K562 (cell line): Measurements from ENCODE around the gene KCNK7. TPM values are rescaled to one million over a fixed set of nuclear protein-coding genes. Genes with fewer than 3 reads are reported as not detected.

Experiments used
- CC2D1A ChIP-seq: fragments of 450-650 bp; IDR thresholded peaks from 2 replicates; pipeline ENCODE4 v1.6.1; 2017; ENCODE audit warnings: mild to moderate bottlenecking
- CTBP1 ChIP-seq: fragments of 450-650 bp; IDR thresholded peaks from 2 replicates; pipeline ENCODE4 v1.6.1; 2016; ENCODE audit warnings: borderline replicate concordance
- HNRNPUL1 ChIP-seq: fragments of 200-400 bp; formaldehyde crosslinking; IDR thresholded peaks from 2 replicates; pipeline ENCODE4 v1.6.1; 2017; ENCODE audit warnings: low read length
- KLF10 ChIP-seq: fragments of 250-450 bp; sonication (Bioruptor Pico); IDR thresholded peaks from 2 replicates; pipeline ENCODE4 v1.6.1; 2021; ENCODE audit warnings: matching md5 sums
- MTA1 ChIP-seq: fragments of 450-650 bp; IDR thresholded peaks from 2 replicates; pipeline ENCODE4 v1.6.1; 2017; ENCODE audit warnings: borderline replicate concordance
- NFXL1 ChIP-seq: fragments of 450-650 bp; formaldehyde crosslinking; IDR thresholded peaks from 2 replicates; pipeline ENCODE4 v1.4.0; 2021; ENCODE audit warnings: mild to moderate bottlenecking
- PHF21A ChIP-seq: fragments of 450-650 bp; IDR thresholded peaks from 2 replicates; pipeline ENCODE4 v1.6.1; 2017; ENCODE audit warnings: low read depth, borderline replicate concordance
- RB1 ChIP-seq: fragments of 450-650 bp; IDR thresholded peaks from 2 replicates; pipeline ENCODE4 v1.6.1; 2017; ENCODE audit warnings: low read depth, mild to moderate bottlenecking
- RBM39 ChIP-seq: fragments of 200-400 bp; formaldehyde crosslinking; optimal IDR thresholded peaks from 2 replicates; pipeline ENCODE3; 2018; ENCODE audit warnings: low read depth, low read length
- TCF7L2 ChIP-seq: fragments of 150-350 bp; IDR thresholded peaks from 2 replicates; pipeline ENCODE4 v1.6.1; 2016; ENCODE audit warnings: low read depth, mild to moderate bottlenecking, low read length, moderate library complexity
- TEAD2 ChIP-seq: fragments of 450-650 bp; IDR thresholded peaks from 2 replicates; pipeline ENCODE4 v1.6.1; 2016; ENCODE audit warnings: missing genetic modification characterization, control low read depth, missing compliant biosample characterization
- U2AF2 ChIP-seq: fragments of 200-400 bp; formaldehyde crosslinking; optimal IDR thresholded peaks from 2 replicates; pipeline ENCODE3; 2017; ENCODE audit warnings: low read depth, mild to moderate bottlenecking, low read length
- ZEB2 ChIP-seq: fragments of 450-650 bp; IDR thresholded peaks from 2 replicates; pipeline ENCODE4 v1.6.1; 2016
- ZNF174 ChIP-seq: fragments of 250-450 bp; sonication (Bioruptor Pico); IDR thresholded peaks from 2 replicates; pipeline ENCODE4 v1.4.0; 2020; ENCODE audit warnings: mild to moderate bottlenecking
- ZSCAN32 ChIP-seq: fragments of 450-650 bp; formaldehyde crosslinking; IDR thresholded peaks from 2 replicates; pipeline ENCODE4 v1.4.0; 2020; ENCODE audit warnings: mild to moderate bottlenecking, moderate library complexity
- polyA plus RNA-seq, 8 experiments: library from polyadenylated mRNA; depleted of rRNA in 4 of 8; stranded (reverse) in 5 of 8; unstranded in 3 of 8; fragments of >200 nt; fragmentation: Nextera tagmentation in 2 of 8; fragmentation: Illumina TruSeq in 1 of 8; extraction: Ambion mirVana in 2 of 8; extraction: Trizol in 1 of 8; gene quantifications; 2 replicates each; pipeline versions ENCODE4 v1.2.1 to v1.2.3, GENCODE V29; 2011 to 2014; ENCODE audit warnings: inconsistent platforms in 1 of 8, missing spikeins in 1 of 8
- total RNA-seq, 7 experiments: library from RNA; depleted of rRNA in 6 of 7; stranded (reverse); fragments of >200 nt in 6 of 7; fragmentation: Illumina TruSeq in 2 of 7; extraction: Trizol in 2 of 7; gene quantifications; 2 replicates each; pipeline versions ENCODE4 v1.2.1 to v1.2.3, GENCODE V29; 2011 to 2021; ENCODE audit warnings: low replicate concordance in 1 of 7
- TF ChIP-seq, protein P1 (sequence below), 3 experiments: fragments of 200-800 bp in 1 of 3; fragments of 250-450 bp in 1 of 3; fragments of 450-650 bp in 1 of 3; sonication (Bioruptor Pico) in 1 of 3; sonication (Bioruptor generic) in 1 of 3; formaldehyde crosslinking in 1 of 3; IDR thresholded peaks; 2 replicates each; pipeline versions ENCODE4 v1.6.1 to v1.8.0; 2016 to 2022; ENCODE audit warnings: mild to moderate bottlenecking in 2 of 3, missing genetic modification characterization in 2 of 3, missing compliant biosample characterization in 1 of 3, moderate library complexity in 1 of 3
- TF ChIP-seq, protein P2 (sequence below), 3 experiments: IDR thresholded peaks in 2 of 3; conservative IDR thresholded peaks in 1 of 3; 2 replicates each; pipeline ENCODE4 v1.5.1; 2011 to 2012; ENCODE audit warnings: low read length in 3 of 3, mild to moderate bottlenecking in 3 of 3, control low read depth in 2 of 3, improper control_type of control experiment in 1 of 3, inconsistent platforms in 1 of 3, low read depth in 1 of 3, mixed read lengths in 1 of 3, moderate library complexity in 1 of 3; ENCODE audit not compliant: insufficient read depth in 2 of 3
- TF ChIP-seq, protein P3 (sequence below): fragments of 450-650 bp; formaldehyde crosslinking; conservative IDR thresholded peaks from 2 replicates; pipeline ENCODE4 v1.4.0; 2022; ENCODE audit warnings: mild to moderate bottlenecking, missing genetic modification characterization
- TF ChIP-seq, protein P4 (sequence below): IDR thresholded peaks from 2 replicates; pipeline ENCODE4 v1.6.1; 2011; ENCODE audit warnings: borderline replicate concordance, low read depth, mild to moderate bottlenecking, moderate library complexity, low read length; ENCODE audit not compliant: insufficient read depth, poor library complexity, severe bottlenecking

Gene KCNK7
- total and polyA plus RNA-seq, 9 of the 15 experiments (the other 6 are each of a cell fraction or from before 2014, with no cell fraction given): 0.07 to 0.40 TPM; not detected in 7

- TF ChIP-seq, protein P1, sequence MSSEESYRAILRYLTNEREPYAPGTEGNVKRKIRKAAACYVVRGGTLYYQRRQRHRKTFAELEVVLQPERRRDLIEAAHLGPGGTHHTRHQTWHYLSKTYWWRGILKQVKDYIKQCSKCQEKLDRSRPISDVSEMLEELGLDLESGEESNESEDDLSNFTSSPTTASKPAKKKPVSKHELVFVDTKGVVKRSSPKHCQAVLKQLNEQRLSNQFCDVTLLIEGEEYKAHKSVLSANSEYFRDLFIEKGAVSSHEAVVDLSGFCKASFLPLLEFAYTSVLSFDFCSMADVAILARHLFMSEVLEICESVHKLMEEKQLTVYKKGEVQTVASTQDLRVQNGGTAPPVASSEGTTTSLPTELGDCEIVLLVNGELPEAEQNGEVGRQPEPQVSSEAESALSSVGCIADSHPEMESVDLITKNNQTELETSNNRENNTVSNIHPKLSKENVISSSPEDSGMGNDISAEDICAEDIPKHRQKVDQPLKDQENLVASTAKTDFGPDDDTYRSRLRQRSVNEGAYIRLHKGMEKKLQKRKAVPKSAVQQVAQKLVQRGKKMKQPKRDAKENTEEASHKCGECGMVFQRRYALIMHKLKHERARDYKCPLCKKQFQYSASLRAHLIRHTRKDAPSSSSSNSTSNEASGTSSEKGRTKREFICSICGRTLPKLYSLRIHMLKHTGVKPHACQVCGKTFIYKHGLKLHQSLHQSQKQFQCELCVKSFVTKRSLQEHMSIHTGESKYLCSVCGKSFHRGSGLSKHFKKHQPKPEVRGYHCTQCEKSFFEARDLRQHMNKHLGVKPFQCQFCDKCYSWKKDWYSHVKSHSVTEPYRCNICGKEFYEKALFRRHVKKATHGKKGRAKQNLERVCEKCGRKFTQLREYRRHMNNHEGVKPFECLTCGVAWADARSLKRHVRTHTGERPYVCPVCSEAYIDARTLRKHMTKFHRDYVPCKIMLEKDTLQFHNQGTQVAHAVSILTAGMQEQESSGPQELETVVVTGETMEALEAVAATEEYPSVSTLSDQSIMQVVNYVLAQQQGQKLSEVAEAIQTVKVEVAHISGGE (CRISPR knock-in tag; IDR thresholded peaks at IDR 0.05): no peak
- TF ChIP-seq MTA1: no peak
- TF ChIP-seq HNRNPUL1: no peak
- no peak for TF ChIP-seq KLF10
- no peak for TF ChIP-seq ZEB2
- TF ChIP-seq ZNF174 (CRISPR knock-in tag): no peak
- no peak for TF ChIP-seq CC2D1A
- no peak for TF ChIP-seq TCF7L2
- TF ChIP-seq ZSCAN32 (CRISPR knock-in tag): no peak
- TF ChIP-seq PHF21A: no peak
- TF ChIP-seq, protein P2, sequence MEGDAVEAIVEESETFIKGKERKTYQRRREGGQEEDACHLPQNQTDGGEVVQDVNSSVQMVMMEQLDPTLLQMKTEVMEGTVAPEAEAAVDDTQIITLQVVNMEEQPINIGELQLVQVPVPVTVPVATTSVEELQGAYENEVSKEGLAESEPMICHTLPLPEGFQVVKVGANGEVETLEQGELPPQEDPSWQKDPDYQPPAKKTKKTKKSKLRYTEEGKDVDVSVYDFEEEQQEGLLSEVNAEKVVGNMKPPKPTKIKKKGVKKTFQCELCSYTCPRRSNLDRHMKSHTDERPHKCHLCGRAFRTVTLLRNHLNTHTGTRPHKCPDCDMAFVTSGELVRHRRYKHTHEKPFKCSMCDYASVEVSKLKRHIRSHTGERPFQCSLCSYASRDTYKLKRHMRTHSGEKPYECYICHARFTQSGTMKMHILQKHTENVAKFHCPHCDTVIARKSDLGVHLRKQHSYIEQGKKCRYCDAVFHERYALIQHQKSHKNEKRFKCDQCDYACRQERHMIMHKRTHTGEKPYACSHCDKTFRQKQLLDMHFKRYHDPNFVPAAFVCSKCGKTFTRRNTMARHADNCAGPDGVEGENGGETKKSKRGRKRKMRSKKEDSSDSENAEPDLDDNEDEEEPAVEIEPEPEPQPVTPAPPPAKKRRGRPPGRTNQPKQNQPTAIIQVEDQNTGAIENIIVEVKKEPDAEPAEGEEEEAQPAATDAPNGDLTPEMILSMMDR (IDR thresholded peaks at IDR 0.05 in 2 of 3, conservative IDR thresholded peaks at IDR 0.05 in 1 of 3; ENCODE audit: insufficient read depth in 2 of 3, low read depth in 1 of 3, low read length in 3 of 3): peak; percentile 60 to 62 (median 61)
- no peak for TF ChIP-seq TEAD2
- TF ChIP-seq CTBP1: no peak
- TF ChIP-seq RBM39: no peak
- TF ChIP-seq NFXL1 (CRISPR knock-in tag): no peak
- no peak for TF ChIP-seq U2AF2
- TF ChIP-seq, protein P3, sequence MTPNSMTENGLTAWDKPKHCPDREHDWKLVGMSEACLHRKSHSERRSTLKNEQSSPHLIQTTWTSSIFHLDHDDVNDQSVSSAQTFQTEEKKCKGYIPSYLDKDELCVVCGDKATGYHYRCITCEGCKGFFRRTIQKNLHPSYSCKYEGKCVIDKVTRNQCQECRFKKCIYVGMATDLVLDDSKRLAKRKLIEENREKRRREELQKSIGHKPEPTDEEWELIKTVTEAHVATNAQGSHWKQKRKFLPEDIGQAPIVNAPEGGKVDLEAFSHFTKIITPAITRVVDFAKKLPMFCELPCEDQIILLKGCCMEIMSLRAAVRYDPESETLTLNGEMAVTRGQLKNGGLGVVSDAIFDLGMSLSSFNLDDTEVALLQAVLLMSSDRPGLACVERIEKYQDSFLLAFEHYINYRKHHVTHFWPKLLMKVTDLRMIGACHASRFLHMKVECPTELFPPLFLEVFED: no peak
- TF ChIP-seq, protein P4, sequence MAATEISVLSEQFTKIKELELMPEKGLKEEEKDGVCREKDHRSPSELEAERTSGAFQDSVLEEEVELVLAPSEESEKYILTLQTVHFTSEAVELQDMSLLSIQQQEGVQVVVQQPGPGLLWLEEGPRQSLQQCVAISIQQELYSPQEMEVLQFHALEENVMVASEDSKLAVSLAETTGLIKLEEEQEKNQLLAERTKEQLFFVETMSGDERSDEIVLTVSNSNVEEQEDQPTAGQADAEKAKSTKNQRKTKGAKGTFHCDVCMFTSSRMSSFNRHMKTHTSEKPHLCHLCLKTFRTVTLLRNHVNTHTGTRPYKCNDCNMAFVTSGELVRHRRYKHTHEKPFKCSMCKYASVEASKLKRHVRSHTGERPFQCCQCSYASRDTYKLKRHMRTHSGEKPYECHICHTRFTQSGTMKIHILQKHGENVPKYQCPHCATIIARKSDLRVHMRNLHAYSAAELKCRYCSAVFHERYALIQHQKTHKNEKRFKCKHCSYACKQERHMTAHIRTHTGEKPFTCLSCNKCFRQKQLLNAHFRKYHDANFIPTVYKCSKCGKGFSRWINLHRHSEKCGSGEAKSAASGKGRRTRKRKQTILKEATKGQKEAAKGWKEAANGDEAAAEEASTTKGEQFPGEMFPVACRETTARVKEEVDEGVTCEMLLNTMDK: no peak
- TF ChIP-seq RB1: no peak
Measured at GRCh38 chr11:65625628-65626342, 30.2 kb upstream of the KCNK7 start (continued).
